Stimulated activated CD4-positive, alpha-beta T cell treated with anti-CD3 and anti-CD28 coated beads, Interleukin-12 subunit alpha, Interleukin-12 subunit beta, amount 100 ng/mL, for 4 hours (primary cell): ENCODE data around the gene RIMOC1.

Source experiments
- DNase-seq: peaks from one replicate; pipeline ENCODE4 v3.0.0-alpha.2; 2020

Gene RIMOC1, protein sequence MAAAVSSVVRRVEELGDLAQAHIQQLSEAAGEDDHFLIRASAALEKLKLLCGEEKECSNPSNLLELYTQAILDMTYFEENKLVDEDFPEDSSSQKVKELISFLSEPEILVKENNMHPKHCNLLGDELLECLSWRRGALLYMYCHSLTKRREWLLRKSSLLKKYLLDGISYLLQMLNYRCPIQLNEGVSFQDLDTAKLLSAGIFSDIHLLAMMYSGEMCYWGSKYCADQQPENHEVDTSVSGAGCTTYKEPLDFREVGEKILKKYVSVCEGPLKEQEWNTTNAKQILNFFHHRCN

DNA sequence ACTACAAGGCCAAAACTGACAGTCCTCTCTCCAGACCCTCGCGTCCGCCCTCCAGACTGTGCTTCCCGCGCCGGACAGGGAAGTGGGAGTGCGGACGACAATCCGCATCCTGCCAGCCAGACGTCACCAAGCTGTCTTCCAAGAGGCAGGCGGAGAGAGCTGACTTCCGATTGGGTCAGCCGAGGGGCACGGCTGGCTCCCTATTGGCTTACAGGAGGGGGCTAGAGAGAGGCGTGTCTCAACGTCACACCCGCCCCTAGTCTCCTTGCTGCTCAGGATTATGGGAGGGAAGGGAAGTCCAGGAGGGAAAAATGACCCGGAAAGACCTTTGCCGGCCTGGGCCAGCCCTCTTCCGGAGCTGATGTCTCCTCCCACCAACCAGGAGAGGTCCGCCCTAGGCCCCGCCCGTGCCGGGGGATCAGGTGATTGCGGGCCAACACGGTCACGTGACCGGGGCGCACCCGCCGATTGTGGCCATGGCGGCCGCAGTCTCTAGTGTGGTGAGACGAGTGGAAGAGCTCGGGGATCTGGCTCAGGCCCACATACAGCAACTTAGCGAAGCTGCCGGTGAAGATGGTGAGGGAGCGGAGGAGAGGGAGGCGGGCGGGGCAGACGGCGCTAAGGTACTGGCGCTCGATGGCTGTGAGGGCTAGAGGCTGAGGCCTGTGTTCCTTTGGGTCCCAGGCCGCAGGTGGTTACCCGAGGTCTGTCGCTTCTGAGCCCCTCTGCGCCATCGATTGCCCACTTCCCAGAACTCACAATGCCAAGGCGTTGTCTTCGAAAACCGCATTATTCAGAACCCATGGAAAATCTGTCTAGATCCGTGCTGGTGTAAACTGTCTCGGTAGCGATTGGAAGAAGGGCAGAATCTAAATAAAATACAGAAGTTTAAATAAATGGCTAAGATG is at the start of gene RIMOC1:
TSS of gene RIMOC1 (plus strand) at position 453 of the 908 bp plus-strand sequence. CDS start at position 477, 24 bp downstream.
- peak; percentile 95 for DNase-seq

GRCh38 chr5:41856644-41857491 is 47.3 kb upstream of the RIMOC1 start:
- peak; percentile 12 for DNase-seq

DNA sequence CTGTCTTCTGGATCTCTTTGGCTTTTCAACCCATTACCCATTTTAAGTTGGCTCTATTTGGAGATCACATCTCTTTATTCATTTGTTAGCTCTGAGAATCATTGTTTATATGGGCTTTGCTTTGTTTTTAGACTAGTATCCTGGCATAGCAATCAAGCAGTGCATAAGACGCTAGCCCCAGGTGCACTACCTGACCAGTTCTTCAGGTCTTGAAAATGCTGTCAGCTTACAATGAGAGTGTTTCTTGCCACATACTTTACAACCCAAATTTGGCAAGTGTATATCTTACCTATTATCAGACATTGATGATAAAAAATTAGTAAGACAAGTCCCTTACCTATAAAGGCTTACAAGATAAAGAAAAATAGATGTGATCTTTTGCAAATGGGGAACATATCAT is 46.2 kb upstream of the RIMOC1 start:
- DNase-seq, result no peak

DNA sequence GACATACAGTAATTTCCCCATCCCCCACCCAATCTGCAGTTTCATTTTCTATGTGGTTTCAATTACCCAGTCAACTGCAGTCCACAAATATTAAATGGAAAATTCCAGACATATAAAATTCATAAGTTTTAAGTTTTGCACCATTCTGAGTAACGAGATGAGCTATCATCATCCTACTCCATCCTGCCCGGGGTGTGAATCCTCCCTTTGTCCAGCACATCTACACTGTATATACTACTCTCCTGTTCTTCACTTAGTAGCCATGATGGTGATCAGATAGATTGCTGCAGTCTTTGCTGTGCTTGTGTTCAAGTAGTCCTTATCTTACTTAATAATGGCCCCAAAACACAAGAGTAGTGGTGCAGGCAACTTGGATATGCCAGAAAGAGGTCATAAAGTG is 45.3 kb upstream of the RIMOC1 start:
- DNase-seq, result no peak

- DNase-seq, result no peak
Measured at GRCh38 chr5:41863871-41864486, 40.2 kb upstream of the RIMOC1 start.

GRCh38 chr5:41869151-41869723 is 34.9 kb upstream of the RIMOC1 start:
- peak; percentile 17 for DNase-seq

DNA sequence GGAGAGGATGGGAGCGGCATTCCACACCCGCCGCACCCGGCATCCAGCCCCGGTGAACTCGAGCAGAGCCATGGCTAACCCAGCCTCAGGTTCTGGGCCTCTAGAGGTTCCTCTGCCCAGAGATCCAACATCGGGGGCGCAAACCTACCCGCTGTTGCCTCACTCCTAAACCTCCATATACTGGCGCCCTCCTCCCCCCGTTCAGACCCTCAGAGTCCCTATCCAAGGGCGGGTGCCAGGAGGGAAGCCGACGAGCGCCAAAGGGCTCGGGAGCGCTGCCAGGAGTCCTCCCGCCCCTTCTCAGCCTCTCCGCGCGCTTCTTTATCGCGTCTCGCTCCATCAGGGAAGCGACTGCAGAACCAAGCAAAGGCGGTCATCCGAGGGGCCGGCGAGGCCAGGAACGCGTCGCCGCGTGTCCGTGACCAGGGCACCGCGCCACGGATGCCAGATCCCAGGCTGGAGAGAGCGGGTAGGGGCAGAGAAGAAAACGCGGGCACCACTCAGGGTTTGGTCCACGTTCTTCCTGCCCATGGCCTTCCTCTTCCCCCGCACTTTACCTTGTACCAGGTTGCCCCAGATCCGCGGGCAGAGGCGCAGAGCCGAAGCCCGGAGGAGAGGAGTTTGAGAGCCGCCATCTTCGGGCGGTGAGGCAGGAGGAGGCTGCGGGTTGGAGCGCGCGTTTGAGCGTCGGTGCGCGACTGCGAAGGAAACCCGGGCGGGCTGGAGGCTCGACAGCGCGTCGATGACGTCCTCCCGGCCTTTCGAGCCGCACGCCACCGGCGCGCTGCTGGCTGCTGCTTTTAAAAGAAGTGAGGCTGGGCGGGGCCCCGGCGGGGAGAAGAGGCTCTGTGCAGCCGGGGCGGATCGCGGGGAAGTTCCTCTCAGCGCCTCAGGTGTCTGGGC is 34.2 kb upstream of the RIMOC1 start, which contains the start of gene OXCT1:
TSS of gene OXCT1 (minus strand) at position 702 of the 903 bp plus-strand sequence. CDS start at position 635, 67 bp downstream.
- DNase-seq, result peak; percentile 90

GRCh38 chr5:41870627-41871048 is 33.5 kb upstream of the RIMOC1 start:
- no peak for DNase-seq

GRCh38 chr5:41871852-41872251 is 32.3 kb upstream of the RIMOC1 start:
- DNase-seq, result no peak

- no peak for DNase-seq
Measured at GRCh38 chr5:41874512-41875060, 29.6 kb upstream of the RIMOC1 start.

GRCh38 chr5:41875121-41875520 is 29.0 kb upstream of the RIMOC1 start:
- DNase-seq, result no peak

GRCh38 chr5:41876678-41877077 is 27.5 kb upstream of the RIMOC1 start:
- no peak for DNase-seq

DNA sequence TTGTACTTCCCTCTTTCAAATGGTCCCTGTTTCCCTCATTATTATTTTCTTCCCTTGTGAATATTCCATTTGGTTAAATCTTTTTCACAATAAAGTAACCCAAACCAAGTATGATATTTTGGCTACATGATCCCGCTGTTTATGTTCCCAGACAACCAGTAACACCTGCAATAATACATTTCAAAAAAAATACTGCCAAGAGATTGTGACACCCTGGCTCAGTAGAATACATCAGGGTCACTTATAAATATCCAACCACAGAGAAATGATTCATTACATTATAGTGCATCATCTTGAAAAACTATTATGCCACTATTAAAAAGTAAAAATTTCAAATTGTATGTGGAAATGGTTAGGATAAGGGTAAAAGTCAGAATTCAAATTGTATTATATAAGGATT is 26.7 kb upstream of the RIMOC1 start:
- DNase-seq, result no peak

GRCh38 chr5:41878173-41878572 is 26.0 kb upstream of the RIMOC1 start:
- DNase-seq, result no peak

GRCh38 chr5:41878643-41879478 is 25.3 kb upstream of the RIMOC1 start:
- no peak for DNase-seq

GRCh38 chr5:41882765-41883164 is 21.4 kb upstream of the RIMOC1 start:
- no peak for DNase-seq

DNA sequence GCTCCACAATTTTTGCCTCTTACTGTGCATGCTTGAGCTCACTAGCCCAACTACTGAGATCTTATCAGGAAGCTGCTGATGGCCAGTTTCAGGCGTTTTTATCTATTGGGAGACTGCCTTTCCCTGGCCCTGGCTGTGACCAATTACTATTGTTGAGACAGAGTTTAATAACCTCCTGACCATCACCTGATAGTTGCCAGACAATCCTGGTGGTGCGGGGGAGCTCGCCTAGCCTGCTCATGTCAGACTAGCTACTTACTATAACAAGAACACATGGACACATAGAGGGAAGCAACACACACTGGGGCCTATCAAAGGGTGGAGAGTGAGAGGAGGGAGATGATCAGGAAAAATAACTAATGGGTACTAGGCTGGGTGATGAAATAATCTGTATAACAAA is 20.9 kb upstream of the RIMOC1 start:
- DNase-seq, result no peak

GRCh38 chr5:41883936-41884335 is 20.2 kb upstream of the RIMOC1 start:
- no peak for DNase-seq

- DNase-seq, result no peak
Measured at GRCh38 chr5:41885286-41885685, 18.9 kb upstream of the RIMOC1 start.
